ENCODE data around the gene UBP1.
A peak's percentile ranks its signal among the peaks of the same experiment; 100 is the strongest.
"Not testable (repeated sequence)": the region's sequence is repeated elsewhere in the genome, so short reads cannot be mapped to it uniquely, and the experiment has no call there.

Gene UBP1

GRCh38 chr3:33388374-33389100 lies 51.7 kb downstream of the UBP1 start:
- no peak for DNase-seq

- no peak for DNase-seq
Measured at GRCh38 chr3:33386631-33387030, 53.6 kb downstream of the UBP1 start.

GRCh38 chr3:33385423-33385822 lies 54.8 kb downstream of the UBP1 start:
- no peak for DNase-seq

- no peak for DNase-seq
Measured at GRCh38 chr3:33383951-33384350, 56.3 kb downstream of the UBP1 start.

- no peak for DNase-seq
Measured at GRCh38 chr3:33380653-33381052, 59.6 kb downstream of the UBP1 start.

- DNase-seq: no peak
Measured at GRCh38 chr3:33377931-33378330, 62.3 kb downstream of the UBP1 start.

GRCh38 chr3:33377489-33377888 lies 62.7 kb downstream of the UBP1 start:
- DNase-seq: no peak

GRCh38 chr3:33373082-33373437 lies 67.1 kb downstream of the UBP1 start:
- DNase-seq: no peak

- peak; percentile 36 for DNase-seq
Measured at GRCh38 chr3:33372218-33373081, 67.8 kb downstream of the UBP1 start.

GRCh38 chr3:33364531-33365128 lies 75.6 kb downstream of the UBP1 start:
- DNase-seq: no peak

GRCh38 chr3:33364060-33364459 lies 76.1 kb downstream of the UBP1 start:
- no peak for DNase-seq

GRCh38 chr3:33363113-33363800 lies 76.9 kb downstream of the UBP1 start:
- no peak for DNase-seq

GRCh38 chr3:33360136-33360825 lies 79.9 kb downstream of the UBP1 start:
- no peak for DNase-seq

GRCh38 chr3:33358172-33358781 lies 81.9 kb downstream of the UBP1 start:
- DNase-seq: no peak

- no peak for DNase-seq
Measured at GRCh38 chr3:33355611-33356010, 84.6 kb downstream of the UBP1 start.

GRCh38 chr3:33339758-33340157 lies 100.4 kb downstream of the UBP1 start:
- DNase-seq: no peak

GRCh38 chr3:33338936-33339465 lies 101.2 kb downstream of the UBP1 start:
- not testable (repeated sequence) for DNase-seq

All from effector CD4-positive, alpha-beta T cell (primary cell).